HepG2 (cell line): ENCODE data around the gene CCDC34. TPM values are rescaled to one million over a fixed set of nuclear protein-coding genes. Genes with fewer than 3 reads are reported as not detected.

Experiments used
- KMT2B ChIP-seq: IDR thresholded peaks from 2 replicates; pipeline ENCODE4 v1.6.1; 2016; ENCODE audit warnings: missing genetic modification reagents, missing compliant biosample characterization
- MAFG ChIP-seq: sonication (generic); formaldehyde crosslinking; IDR thresholded peaks from 2 replicates; pipeline ENCODE4 v1.5.1; 2020; ENCODE audit warnings: mild to moderate bottlenecking, missing genetic modification reagents
- NCOA1 ChIP-seq: sonication (generic); formaldehyde crosslinking; IDR thresholded peaks from 2 replicates; pipeline ENCODE4 v1.9.0; 2021; ENCODE audit warnings: missing genetic modification reagents
- POLR2A ChIP-seq, 2 experiments: IDR thresholded peaks; 2 replicates each; pipeline ENCODE4 v1.6.1; 2011; ENCODE audit warnings: low read depth in 2 of 2, low read length in 2 of 2, mild to moderate bottlenecking in 1 of 2, moderate library complexity in 1 of 2; ENCODE audit not compliant: insufficient read depth in 1 of 2
- SALL2 ChIP-seq: sonication (generic); formaldehyde crosslinking; IDR thresholded peaks from 2 replicates; pipeline ENCODE4 v1.8.1; 2023; ENCODE audit warnings: mild to moderate bottlenecking, missing genetic modification reagents, inconsistent platforms
- SP4 ChIP-seq: sonication (generic); formaldehyde crosslinking; IDR thresholded peaks from 2 replicates; pipeline ENCODE4 v1.8.1; 2023; ENCODE audit warnings: mild to moderate bottlenecking, missing genetic modification reagents
- ZBTB38 ChIP-seq: sonication (generic); formaldehyde crosslinking; IDR thresholded peaks from 2 replicates; pipeline ENCODE4 v1.5.1; 2020; ENCODE audit warnings: mild to moderate bottlenecking, missing genetic modification reagents
- ZNF253 ChIP-seq: sonication (generic); formaldehyde crosslinking; IDR thresholded peaks from 2 replicates; pipeline ENCODE4 v1.8.0; 2022; ENCODE audit warnings: mild to moderate bottlenecking, missing genetic modification reagents, borderline replicate concordance
- ZNF333 ChIP-seq: sonication (generic); formaldehyde crosslinking; IDR thresholded peaks from 2 replicates; pipeline ENCODE4 v1.4.0; 2020; ENCODE audit warnings: mild to moderate bottlenecking, missing genetic modification reagents, borderline replicate concordance
- ZNF549 ChIP-seq: sonication (generic); formaldehyde crosslinking; IDR thresholded peaks from 2 replicates; pipeline ENCODE4 v1.5.0; 2020; ENCODE audit warnings: missing genetic modification reagents
- polyA plus RNA-seq, 8 experiments: library from polyadenylated mRNA; depleted of rRNA in 3 of 8; stranded (reverse) in 7 of 8; unstranded in 1 of 8; fragments of >200 nt; fragmentation: Illumina TruSeq in 4 of 8; extraction: Trizol in 4 of 8; gene quantifications; 2 replicates each; pipeline versions ENCODE4 v1.2.1 to v1.2.3, GENCODE V29; 2011 to 2016; ENCODE audit warnings: low read depth in 4 of 8, missing spikeins in 1 of 8, mixed read lengths in 1 of 8; ENCODE audit not compliant: insufficient read depth in 1 of 8
- total RNA-seq, 5 experiments: library from RNA; depleted of rRNA; stranded (reverse); fragments of >200 nt; fragmentation: Illumina TruSeq; extraction: Trizol; gene quantifications; 2 replicates each; pipeline ENCODE4 v1.2.3, GENCODE V29; 2016; ENCODE audit warnings: low read depth in 1 of 5
- TF ChIP-seq, protein P1 (sequence below): IDR thresholded peaks from 2 replicates; pipeline ENCODE4 v1.6.1; 2016; ENCODE audit warnings: low read depth, borderline replicate concordance
- TF ChIP-seq, protein P2 (sequence below): IDR thresholded peaks from 2 replicates; pipeline ENCODE4 v1.6.1; 2016
- TF ChIP-seq, protein P3 (sequence below): sonication (generic); formaldehyde crosslinking; IDR thresholded peaks from 2 replicates; pipeline ENCODE4 v1.4.0; 2020; ENCODE audit warnings: mild to moderate bottlenecking, missing genetic modification reagents
- TF ChIP-seq, protein P4 (sequence below): sonication (generic); formaldehyde crosslinking; IDR thresholded peaks from 2 replicates; pipeline ENCODE4 v1.8.1; 2023; ENCODE audit warnings: mild to moderate bottlenecking, missing genetic modification reagents
- TF ChIP-seq, protein P5 (sequence below): sonication (generic); formaldehyde crosslinking; IDR thresholded peaks from 2 replicates; pipeline ENCODE4 v1.5.1; 2020; ENCODE audit warnings: mild to moderate bottlenecking, missing genetic modification reagents
- TF ChIP-seq, protein P6 (sequence below): sonication (generic); formaldehyde crosslinking; IDR thresholded peaks from 2 replicates; pipeline ENCODE4 v1.9.0; 2022; ENCODE audit warnings: missing genetic modification reagents, mild to moderate bottlenecking, borderline replicate concordance
- TF ChIP-seq, protein P7 (sequence below): sonication (generic); formaldehyde crosslinking; IDR thresholded peaks from 2 replicates; pipeline ENCODE4 v1.5.0; 2020; ENCODE audit warnings: missing genetic modification reagents

The CCDC34 gene
- total and polyA plus RNA-seq, 2 of the 13 experiments (the other 11 are each of a cell fraction or from before 2014, with no cell fraction given) = 7.6 to 34.3 TPM

DNA sequence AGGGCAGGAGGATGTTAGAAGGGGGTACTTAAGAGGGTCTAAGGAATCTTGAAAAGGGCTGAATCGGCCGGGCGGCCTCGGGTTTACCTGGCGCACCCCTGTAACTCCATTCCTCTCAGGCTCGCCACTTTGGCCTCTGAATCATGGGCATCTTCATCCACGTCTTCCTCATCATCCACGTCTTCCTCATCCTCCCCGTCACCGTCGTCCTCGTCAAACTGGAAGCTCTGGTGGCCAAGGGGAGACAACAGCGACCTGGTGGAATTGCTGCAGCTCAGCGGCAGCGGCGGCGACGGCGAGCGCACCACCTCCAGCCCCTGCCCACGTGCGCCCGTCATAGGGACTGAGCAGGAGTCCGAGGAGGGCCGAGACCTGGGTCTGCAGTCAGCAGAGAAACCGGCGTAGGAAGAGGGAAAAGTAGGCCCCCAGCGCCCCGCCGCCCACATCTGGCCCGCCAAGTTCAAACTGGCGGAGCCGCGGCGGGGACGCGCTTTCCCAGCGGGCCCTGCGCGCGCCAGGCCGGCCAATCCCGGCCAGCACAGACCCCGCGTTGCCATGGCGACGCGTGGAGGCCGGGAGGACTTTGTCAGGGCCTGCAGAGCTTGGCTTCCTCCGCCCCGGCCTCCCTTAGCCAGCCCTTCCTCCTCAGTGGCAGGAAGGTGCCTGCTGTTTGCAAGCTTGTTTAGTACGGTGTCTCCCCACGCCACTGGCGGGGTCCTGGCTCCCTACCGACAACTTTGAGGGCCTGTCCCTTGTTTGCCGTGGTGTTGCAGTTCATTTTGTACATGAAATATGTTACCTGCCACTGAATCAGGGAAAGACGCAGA, at the start of gene CCDC34 (continued):
- TF ChIP-seq SP4 (peak; percentile 81), ZNF333 (no peak; the same call in 1 of the 2 replicates), ZNF549 (no peak), SALL2 (CRISPR knock-in tag) (peak; percentile 89), ZNF253 (CRISPR knock-in tag) (peak; percentile 93), MAFG (CRISPR knock-in tag) (no peak), KMT2B (CRISPR knock-in tag) (peak; percentile 93), ZBTB38 (peak; percentile 55; the same call in 1 of the 2 replicates), POLR2A (IDR thresholded peaks at IDR 0.05; ENCODE audit: insufficient read depth in 1 of 2, low read depth in 2 of 2, low read length in 2 of 2) (peak; percentile 51 to 69; a peak in 3 of 4 replicates), NCOA1 (peak; percentile 47; the same call in 1 of the 2 replicates)
- TF ChIP-seq, protein P1, sequence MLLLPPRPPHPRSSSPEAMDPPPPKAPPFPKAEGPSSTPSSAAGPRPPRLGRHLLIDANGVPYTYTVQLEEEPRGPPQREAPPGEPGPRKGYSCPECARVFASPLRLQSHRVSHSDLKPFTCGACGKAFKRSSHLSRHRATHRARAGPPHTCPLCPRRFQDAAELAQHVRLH (CRISPR knock-in tag) = peak; percentile 87; the same call in 1 of the 2 replicates
- TF ChIP-seq, protein P2, sequence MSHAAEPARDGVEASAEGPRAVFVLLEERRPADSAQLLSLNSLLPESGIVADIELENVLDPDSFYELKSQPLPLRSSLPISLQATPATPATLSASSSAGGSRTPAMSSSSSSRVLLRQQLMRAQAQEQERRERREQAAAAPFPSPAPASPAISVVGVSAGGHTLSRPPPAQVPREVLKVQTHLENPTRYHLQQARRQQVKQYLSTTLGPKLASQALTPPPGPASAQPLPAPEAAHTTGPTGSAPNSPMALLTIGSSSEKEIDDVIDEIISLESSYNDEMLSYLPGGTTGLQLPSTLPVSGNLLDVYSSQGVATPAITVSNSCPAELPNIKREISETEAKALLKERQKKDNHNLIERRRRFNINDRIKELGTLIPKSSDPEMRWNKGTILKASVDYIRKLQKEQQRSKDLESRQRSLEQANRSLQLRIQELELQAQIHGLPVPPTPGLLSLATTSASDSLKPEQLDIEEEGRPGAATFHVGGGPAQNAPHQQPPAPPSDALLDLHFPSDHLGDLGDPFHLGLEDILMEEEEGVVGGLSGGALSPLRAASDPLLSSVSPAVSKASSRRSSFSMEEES = peak; percentile 49; the same call in 1 of the 2 replicates
- TF ChIP-seq, protein P3, sequence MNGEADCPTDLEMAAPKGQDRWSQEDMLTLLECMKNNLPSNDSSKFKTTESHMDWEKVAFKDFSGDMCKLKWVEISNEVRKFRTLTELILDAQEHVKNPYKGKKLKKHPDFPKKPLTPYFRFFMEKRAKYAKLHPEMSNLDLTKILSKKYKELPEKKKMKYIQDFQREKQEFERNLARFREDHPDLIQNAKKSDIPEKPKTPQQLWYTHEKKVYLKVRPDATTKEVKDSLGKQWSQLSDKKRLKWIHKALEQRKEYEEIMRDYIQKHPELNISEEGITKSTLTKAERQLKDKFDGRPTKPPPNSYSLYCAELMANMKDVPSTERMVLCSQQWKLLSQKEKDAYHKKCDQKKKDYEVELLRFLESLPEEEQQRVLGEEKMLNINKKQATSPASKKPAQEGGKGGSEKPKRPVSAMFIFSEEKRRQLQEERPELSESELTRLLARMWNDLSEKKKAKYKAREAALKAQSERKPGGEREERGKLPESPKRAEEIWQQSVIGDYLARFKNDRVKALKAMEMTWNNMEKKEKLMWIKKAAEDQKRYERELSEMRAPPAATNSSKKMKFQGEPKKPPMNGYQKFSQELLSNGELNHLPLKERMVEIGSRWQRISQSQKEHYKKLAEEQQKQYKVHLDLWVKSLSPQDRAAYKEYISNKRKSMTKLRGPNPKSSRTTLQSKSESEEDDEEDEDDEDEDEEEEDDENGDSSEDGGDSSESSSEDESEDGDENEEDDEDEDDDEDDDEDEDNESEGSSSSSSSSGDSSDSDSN (CRISPR knock-in tag) = peak; percentile 88
- TF ChIP-seq, protein P4, sequence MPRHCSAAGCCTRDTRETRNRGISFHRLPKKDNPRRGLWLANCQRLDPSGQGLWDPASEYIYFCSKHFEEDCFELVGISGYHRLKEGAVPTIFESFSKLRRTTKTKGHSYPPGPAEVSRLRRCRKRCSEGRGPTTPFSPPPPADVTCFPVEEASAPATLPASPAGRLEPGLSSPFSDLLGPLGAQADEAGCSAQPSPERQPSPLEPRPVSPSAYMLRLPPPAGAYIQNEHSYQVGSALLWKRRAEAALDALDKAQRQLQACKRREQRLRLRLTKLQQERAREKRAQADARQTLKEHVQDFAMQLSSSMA = peak; percentile 80; the same call in 1 of the 2 replicates
- TF ChIP-seq, protein P5, sequence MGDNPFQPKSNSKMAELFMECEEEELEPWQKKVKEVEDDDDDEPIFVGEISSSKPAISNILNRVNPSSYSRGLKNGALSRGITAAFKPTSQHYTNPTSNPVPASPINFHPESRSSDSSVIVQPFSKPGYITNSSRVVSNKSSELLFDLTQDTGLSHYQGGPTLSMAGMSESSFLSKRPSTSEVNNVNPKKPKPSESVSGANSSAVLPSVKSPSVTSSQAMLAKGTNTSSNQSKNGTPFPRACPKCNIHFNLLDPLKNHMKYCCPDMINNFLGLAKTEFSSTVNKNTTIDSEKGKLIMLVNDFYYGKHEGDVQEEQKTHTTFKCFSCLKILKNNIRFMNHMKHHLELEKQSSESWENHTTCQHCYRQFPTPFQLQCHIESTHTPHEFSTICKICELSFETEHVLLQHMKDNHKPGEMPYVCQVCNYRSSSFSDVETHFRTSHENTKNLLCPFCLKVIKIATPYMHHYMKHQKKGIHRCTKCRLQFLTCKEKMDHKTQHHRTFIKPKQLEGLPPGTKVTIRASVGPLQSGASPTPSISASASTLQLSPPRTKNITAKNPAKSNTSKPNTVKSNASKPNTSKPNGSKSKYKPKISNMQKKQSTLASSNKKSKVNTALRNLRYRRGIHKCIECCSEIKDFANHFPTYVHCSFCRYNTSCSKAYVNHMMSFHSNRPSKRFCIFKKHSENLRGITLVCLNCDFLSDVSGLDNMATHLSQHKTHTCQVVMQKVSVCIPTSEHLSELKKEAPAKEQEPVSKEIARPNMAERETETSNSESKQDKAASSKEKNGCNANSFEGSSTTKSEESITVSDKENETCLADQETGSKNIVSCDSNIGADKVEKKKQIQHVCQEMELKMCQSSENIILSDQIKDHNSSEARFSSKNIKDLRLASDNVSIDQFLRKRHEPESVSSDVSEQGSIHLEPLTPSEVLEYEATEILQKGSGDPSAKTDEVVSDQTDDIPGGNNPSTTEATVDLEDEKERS = peak; percentile 80
- TF ChIP-seq, protein P6, sequence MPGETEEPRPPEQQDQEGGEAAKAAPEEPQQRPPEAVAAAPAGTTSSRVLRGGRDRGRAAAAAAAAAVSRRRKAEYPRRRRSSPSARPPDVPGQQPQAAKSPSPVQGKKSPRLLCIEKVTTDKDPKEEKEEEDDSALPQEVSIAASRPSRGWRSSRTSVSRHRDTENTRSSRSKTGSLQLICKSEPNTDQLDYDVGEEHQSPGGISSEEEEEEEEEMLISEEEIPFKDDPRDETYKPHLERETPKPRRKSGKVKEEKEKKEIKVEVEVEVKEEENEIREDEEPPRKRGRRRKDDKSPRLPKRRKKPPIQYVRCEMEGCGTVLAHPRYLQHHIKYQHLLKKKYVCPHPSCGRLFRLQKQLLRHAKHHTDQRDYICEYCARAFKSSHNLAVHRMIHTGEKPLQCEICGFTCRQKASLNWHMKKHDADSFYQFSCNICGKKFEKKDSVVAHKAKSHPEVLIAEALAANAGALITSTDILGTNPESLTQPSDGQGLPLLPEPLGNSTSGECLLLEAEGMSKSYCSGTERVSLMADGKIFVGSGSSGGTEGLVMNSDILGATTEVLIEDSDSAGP (CRISPR knock-in tag) = peak; percentile 94
- TF ChIP-seq, protein P7, sequence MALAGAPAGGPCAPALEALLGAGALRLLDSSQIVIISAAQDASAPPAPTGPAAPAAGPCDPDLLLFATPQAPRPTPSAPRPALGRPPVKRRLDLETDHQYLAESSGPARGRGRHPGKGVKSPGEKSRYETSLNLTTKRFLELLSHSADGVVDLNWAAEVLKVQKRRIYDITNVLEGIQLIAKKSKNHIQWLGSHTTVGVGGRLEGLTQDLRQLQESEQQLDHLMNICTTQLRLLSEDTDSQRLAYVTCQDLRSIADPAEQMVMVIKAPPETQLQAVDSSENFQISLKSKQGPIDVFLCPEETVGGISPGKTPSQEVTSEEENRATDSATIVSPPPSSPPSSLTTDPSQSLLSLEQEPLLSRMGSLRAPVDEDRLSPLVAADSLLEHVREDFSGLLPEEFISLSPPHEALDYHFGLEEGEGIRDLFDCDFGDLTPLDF (CRISPR knock-in tag) = peak; percentile 95
